IPS DF 4.7 (cell line): ENCODE measurements around the gene FAF2.
"Not testable (repeated sequence)": the region's sequence is repeated elsewhere in the genome, so short reads cannot be mapped to it uniquely, and the experiment has no call there.

Source experiments
- DNase-seq: peaks from one replicate; pipeline ENCODE4 v3.0.0-alpha.2; 2013; ENCODE audit warnings: low spot score; ENCODE audit errors: extremely low read depth

FAF2 gene

GRCh38 chr5:176416965-176417364, 31.2 kb upstream of the FAF2 start:
- no peak for DNase-seq

- no peak for DNase-seq
Observed at GRCh38 chr5:176418251-176418650, 29.9 kb upstream of the FAF2 start.

- no peak for DNase-seq
Observed at GRCh38 chr5:176420086-176420485, 28.1 kb upstream of the FAF2 start.

- DNase-seq = no peak
Observed at GRCh38 chr5:176420972-176421544, 27.1 kb upstream of the FAF2 start.

- DNase-seq = no peak
Observed at GRCh38 chr5:176424181-176424580, 24.0 kb upstream of the FAF2 start.

GRCh38 chr5:176425138-176425537, 23.0 kb upstream of the FAF2 start:
- no peak for DNase-seq

- no peak for DNase-seq
Observed at GRCh38 chr5:176425791-176426190, 22.4 kb upstream of the FAF2 start.

GRCh38 chr5:176426876-176427275, 21.3 kb upstream of the FAF2 start:
- no peak for DNase-seq

GRCh38 chr5:176427971-176428370, 20.2 kb upstream of the FAF2 start:
- DNase-seq = no peak

GRCh38 chr5:176429972-176430371, 18.2 kb upstream of the FAF2 start:
- DNase-seq = no peak

GRCh38 chr5:176432707-176433106, 15.5 kb upstream of the FAF2 start:
- DNase-seq = no peak

GRCh38 chr5:176436656-176437055, 11.5 kb upstream of the FAF2 start:
- DNase-seq = no peak

GRCh38 chr5:176438959-176439757, 9.0 kb upstream of the FAF2 start:
- no peak for DNase-seq

GRCh38 chr5:176440927-176441706, 7.1 kb upstream of the FAF2 start:
- no peak for DNase-seq

GRCh38 chr5:176441921-176442323, 6.3 kb upstream of the FAF2 start:
- DNase-seq = no peak

GRCh38 chr5:176442911-176443310, 5.3 kb upstream of the FAF2 start:
- not testable (repeated sequence) for DNase-seq

- no peak for DNase-seq
Observed at GRCh38 chr5:176444742-176445141, 3.4 kb upstream of the FAF2 start.

GRCh38 chr5:176446028-176446665, 2.0 kb upstream of the FAF2 start:
- DNase-seq = no peak

GRCh38 chr5:176446884-176447590, 1.1 kb upstream of the FAF2 start:
- DNase-seq = no peak

- no peak for DNase-seq
Observed at GRCh38 chr5:176447591-176447977, 601 bp upstream of the FAF2 start.

- no peak for DNase-seq
Observed at GRCh38 chr5:176450077-176450476, 1.9 kb downstream of the FAF2 start.
